IPS-18c (cell line): Measurements from ENCODE around the gene FREM1.

Experiments used
- H3K4me3 ChIP-seq: 2 replicates; pipeline ENCODE4 v1.7.0; 2013; ENCODE audit warnings: low read depth, mild to moderate bottlenecking, low read length, moderate library complexity; ENCODE audit not compliant: insufficient read depth
- H3K9me3 ChIP-seq: one replicate; pipeline ENCODE4 v1.6.1; 2013; ENCODE audit warnings: mild to moderate bottlenecking, low read length, moderate library complexity; ENCODE audit not compliant: control insufficient read depth, insufficient read depth

FREM1 gene

GRCh38 chr9:14857449-14858305 is 52.6 kb downstream of the FREM1 start:
- Histone ChIP-seq H3K4me3 (no peak overlapping the region), H3K9me3 (no peaks in the 10 kb centered on the region)

GRCh38 chr9:14849851-14850250 is 60.4 kb downstream of the FREM1 start:
- no peaks in the 10 kb centered on the region for H3K9me3 ChIP-seq

GRCh38 chr9:14849296-14849695 is 60.9 kb downstream of the FREM1 start:
- H3K4me3 ChIP-seq: no peak overlapping the region

More at GRCh38 chr9:14849851-14850250, 60.4 kb downstream of the FREM1 start:
- H3K4me3 ChIP-seq: no peak overlapping the region

GRCh38 chr9:14846871-14847311 is 63.3 kb downstream of the FREM1 start:
- no peak overlapping the region for H3K4me3 ChIP-seq
- H3K9me3 ChIP-seq: no peaks in the 10 kb centered on the region

More at GRCh38 chr9:14849296-14849695, 60.9 kb downstream of the FREM1 start:
- no peaks in the 10 kb centered on the region for H3K9me3 ChIP-seq

GRCh38 chr9:14843163-14843562 is 67.1 kb downstream of the FREM1 start:
- Histone ChIP-seq H3K9me3 (no peaks in the 10 kb centered on the region), H3K4me3 (no peak overlapping the region)

- H3K4me3 ChIP-seq: no peak overlapping the region
- no peaks in the 10 kb centered on the region for H3K9me3 ChIP-seq
Measured at GRCh38 chr9:14842269-14842668, 68.0 kb downstream of the FREM1 start.

- H3K4me3 ChIP-seq: no peak overlapping the region
- H3K9me3 ChIP-seq: no peaks in the 10 kb centered on the region
Measured at GRCh38 chr9:14838701-14839100, 71.5 kb downstream of the FREM1 start.

GRCh38 chr9:14836885-14837284 is 73.3 kb downstream of the FREM1 start:
- H3K9me3 ChIP-seq: no peaks in the 10 kb centered on the region
- H3K4me3 ChIP-seq: no peak overlapping the region

GRCh38 chr9:14831661-14832060 is 78.6 kb downstream of the FREM1 start:
- peaks cover 4% of the 10 kb centered on the region for H3K9me3 ChIP-seq
- no peak overlapping the region for H3K4me3 ChIP-seq

- Histone ChIP-seq H3K4me3 (no peak overlapping the region), H3K9me3 (peaks cover 4% of the 10 kb centered on the region)
Measured at GRCh38 chr9:14831074-14831473, 79.2 kb downstream of the FREM1 start.

- Histone ChIP-seq H3K9me3 (peaks cover 4% of the 10 kb centered on the region), H3K4me3 (no peak overlapping the region)
Measured at GRCh38 chr9:14830057-14830456, 80.2 kb downstream of the FREM1 start.

- Histone ChIP-seq H3K4me3 (no peak overlapping the region), H3K9me3 (peaks cover 4% of the 10 kb centered on the region)
Measured at GRCh38 chr9:14829204-14829603, 81.0 kb downstream of the FREM1 start.

GRCh38 chr9:14827805-14828204 is 82.4 kb downstream of the FREM1 start:
- Histone ChIP-seq H3K9me3 (peaks cover 4% of the 10 kb centered on the region), H3K4me3 (no peak overlapping the region)

- Histone ChIP-seq H3K4me3 (no peak overlapping the region), H3K9me3 (peaks cover 4% of the 10 kb centered on the region)
Measured at GRCh38 chr9:14824481-14824880, 85.7 kb downstream of the FREM1 start.

GRCh38 chr9:14823800-14824199 is 86.4 kb downstream of the FREM1 start:
- H3K9me3 ChIP-seq: peaks cover 4% of the 10 kb centered on the region
- H3K4me3 ChIP-seq: no peak overlapping the region

GRCh38 chr9:14822666-14823065 is 87.6 kb downstream of the FREM1 start:
- H3K9me3 ChIP-seq: peaks cover under 1% of the 10 kb centered on the region
- H3K4me3 ChIP-seq: no peak overlapping the region

GRCh38 chr9:14819183-14819582 is 91.0 kb downstream of the FREM1 start:
- H3K4me3 ChIP-seq: no peak overlapping the region
- H3K9me3 ChIP-seq: no peaks in the 10 kb centered on the region

- H3K9me3 ChIP-seq: no peaks in the 10 kb centered on the region
- no peak overlapping the region for H3K4me3 ChIP-seq
Measured at GRCh38 chr9:14814249-14814628, 96.0 kb downstream of the FREM1 start.
